ENCODE results near the gene OR52E2. TPM values are rescaled to one million over a fixed set of nuclear protein-coding genes. Genes with fewer than 3 reads are reported as not detected.

The OR52E2 gene
- total and polyA plus RNA-seq, 5 donors: not detected

GRCh38 chr11:5011254-5011653, 48.2 kb downstream of the OR52E2 start:
- Histone ChIP-seq H3K4me1 (ENCODE audit: control insufficient read depth, insufficient read depth, low read length) (no peaks in the 10 kb centered on the region), H3K4me3 (ENCODE audit: low read length) (no peak overlapping the region), H3K9me3 (ENCODE audit: control insufficient read depth, low read length) (no peaks in the 10 kb centered on the region), H3K27ac (ENCODE audit: low read length) (no peak overlapping the region), H3K27me3 (ENCODE audit: control insufficient read depth, insufficient read depth) (no peaks in the 10 kb centered on the region)
- ATAC-seq: no peak
- intact Hi-C loops (cut with DNase I): no loop called here
- 54% methylated on average over 8 of the region's 8 CpGs for WGBS
- no peak for DNase-seq

Other genes starting within 250 kb of the OR52E2 start
- not detected for gene OR51F2, start 238.3 kb downstream of the OR52E2 start, total RNA-seq
- not detected for gene OR51F2, start 238.3 kb downstream of the OR52E2 start, polyA plus RNA-seq
- not detected for gene OR51S1, start 210.4 kb downstream of the OR52E2 start, total RNA-seq
- not detected for gene OR51S1, start 210.4 kb downstream of the OR52E2 start, polyA plus RNA-seq
- not detected for gene OR51T1, start 177.7 kb downstream of the OR52E2 start, total RNA-seq
- gene OR51T1, start 177.7 kb downstream of the OR52E2 start, polyA plus RNA-seq: not detected
- gene OR51A7, start 155.8 kb downstream of the OR52E2 start, total RNA-seq: not detected
- gene OR51A7, start 155.8 kb downstream of the OR52E2 start, polyA plus RNA-seq: not detected
- gene OR51G2, start 140.3 kb downstream of the OR52E2 start, total RNA-seq: not detected
- not detected for gene OR51G2, start 140.3 kb downstream of the OR52E2 start, polyA plus RNA-seq
- gene OR51G1, start 135.3 kb downstream of the OR52E2 start, total RNA-seq: not detected
- not detected for gene OR51G1, start 135.3 kb downstream of the OR52E2 start, polyA plus RNA-seq
- not detected for gene OR51A4, start 112.0 kb downstream of the OR52E2 start, total RNA-seq
- not detected for gene OR51A4, start 112.0 kb downstream of the OR52E2 start, polyA plus RNA-seq
- gene OR51A2, start 103.9 kb downstream of the OR52E2 start, total RNA-seq: not detected
- not detected for gene OR51A2, start 103.9 kb downstream of the OR52E2 start, polyA plus RNA-seq
- gene OR51L1, start 64.8 kb downstream of the OR52E2 start, total RNA-seq: not detected
- not detected for gene OR51L1, start 64.8 kb downstream of the OR52E2 start, polyA plus RNA-seq
- not detected for gene OR52J3, start 13.1 kb downstream of the OR52E2 start, total RNA-seq
- gene OR52J3, start 13.1 kb downstream of the OR52E2 start, polyA plus RNA-seq: not detected
- not detected for gene OR52E1, start 9.9 kb upstream of the OR52E2 start, total RNA-seq
- gene OR52E1, start 9.9 kb upstream of the OR52E2 start, polyA plus RNA-seq: not detected
- not detected for gene OR52A5, start 78.7 kb upstream of the OR52E2 start, total RNA-seq
- gene OR52A5, start 78.7 kb upstream of the OR52E2 start, polyA plus RNA-seq: not detected
- not detected for gene OR52A1, start 95.1 kb upstream of the OR52E2 start, total RNA-seq
- not detected for gene OR52A1, start 95.1 kb upstream of the OR52E2 start, polyA plus RNA-seq
- not detected for gene OR51V1, start 141.1 kb upstream of the OR52E2 start, total RNA-seq
- gene OR51V1, start 141.1 kb upstream of the OR52E2 start, polyA plus RNA-seq: not detected
- 100 to 1,000 TPM in 2 of 4 donors, 10 to 100 TPM in 2; 63.4 to 190 (median 100) TPM for gene HBB, start 167.4 kb upstream of the OR52E2 start, total RNA-seq
- gene HBB, start 167.4 kb upstream of the OR52E2 start, polyA plus RNA-seq: 3.0 TPM
- not detected for gene HBD, start 174.9 kb upstream of the OR52E2 start, total RNA-seq
- not detected for gene HBD, start 174.9 kb upstream of the OR52E2 start, polyA plus RNA-seq
- gene HBG1, start 190.2 kb upstream of the OR52E2 start, total RNA-seq: not detected
- not detected for gene HBG1, start 190.2 kb upstream of the OR52E2 start, polyA plus RNA-seq
- 1 to 10 TPM in 1 of 4 donors, under 1 TPM in 1, not detected in 2; 0.44 to 1.1 TPM for gene HBG2, start 195.2 kb upstream of the OR52E2 start, total RNA-seq
- 0.27 TPM for gene HBG2, start 195.2 kb upstream of the OR52E2 start, polyA plus RNA-seq
- not detected for gene HBE1, start 210.3 kb upstream of the OR52E2 start, total RNA-seq
- gene HBE1, start 210.3 kb upstream of the OR52E2 start, polyA plus RNA-seq: 0.11 TPM
- gene OR51B4, start 242.3 kb upstream of the OR52E2 start, total RNA-seq: not detected
- not detected for gene OR51B4, start 242.3 kb upstream of the OR52E2 start, polyA plus RNA-seq

Data from right cardiac atrium (tissue), 5 donors.